Right ventricle myocardium inferior (tissue), 1 donor: ENCODE measurements around the gene RNF4. TPM values are rescaled to one million over a fixed set of nuclear protein-coding genes. Genes with fewer than 3 reads are reported as not detected.
"Not testable (repeated sequence)": the region's sequence is repeated elsewhere in the genome, so short reads cannot be mapped to it uniquely, and the experiment has no call there.

Experiments used
- ATAC-seq: fragments of 200-7000 bp; cut with Tn5 transposase; one replicate; pipeline ENCODE4 v1.9.1; 2020; ENCODE audit warnings: mild to moderate bottlenecking, moderate library complexity
- DNase-seq: peaks from one replicate; pipeline ENCODE4 v3.0.0; 2021; ENCODE audit errors: missing footprints
- intact Hi-C: fragments of 100-400 bp; cut with DNase I; formaldehyde crosslinking; loops from one replicate; pipeline ENCODE4 v1.11.0; 2022
- total RNA-seq: library from RNA; stranded (reverse); fragmentation: NEBNext Ultra II Directional; extraction: Animal tissue kit (Norgen Biotek cat#: 25700); gene quantifications from one replicate; pipeline ENCODE4 v1.2.1, GENCODE V29; 2021
- donor health status: DM: no; HTN: yes; CAD: no; lungs with severe emphysema.

RNF4 gene
- total RNA-seq, 1 donor from 2014 or later = 27.2 TPM

GRCh38 chr4:2507855-2508254 lies 38.9 kb downstream of the RNF4 start:
- ATAC-seq (no peak), DNase-seq (no peak)
- intact Hi-C loops = no loop called here

GRCh38 chr4:2510351-2511259 lies 41.7 kb downstream of the RNF4 start:
- ATAC-seq = no peak
- no peak for DNase-seq
- intact Hi-C loops = no loop called here

- ATAC-seq (no peak), DNase-seq (no peak)
- intact Hi-C loops = no loop called here
Observed at GRCh38 chr4:2511645-2512131, 42.8 kb downstream of the RNF4 start.

GRCh38 chr4:2512396-2513135 lies 43.7 kb downstream of the RNF4 start:
- ATAC-seq = no peak
- intact Hi-C loops = no loop called here
- DNase-seq = no peak

- DNase-seq, intact Hi-C loops, ATAC-seq: not testable (repeated sequence)
Observed at GRCh38 chr4:2514193-2514592, 45.3 kb downstream of the RNF4 start.

- DNase-seq, ATAC-seq, intact Hi-C loops: not testable (repeated sequence)
Observed at GRCh38 chr4:2514944-2515343, 46.0 kb downstream of the RNF4 start.

- peak; percentile 79 for ATAC-seq
- intact Hi-C loops = no loop called here
- no peak for DNase-seq
Observed at GRCh38 chr4:2515830-2516550, 47.1 kb downstream of the RNF4 start.

- DNase-seq (no peak), ATAC-seq (no peak)
- intact Hi-C loops = no loop called here
Observed at GRCh38 chr4:2516635-2517034, 47.7 kb downstream of the RNF4 start.

GRCh38 chr4:2526559-2526958 lies 57.7 kb downstream of the RNF4 start:
- no peak for ATAC-seq
- DNase-seq = no peak
- intact Hi-C loops = no loop called here

- ATAC-seq = no peak
- intact Hi-C loops = loop anchor here (2.0 to 10.0 kb wide), 4 partner anchors 66 to 540 kb away; partner anchors contain the start of genes HTT, HTT-AS and RNF4
- DNase-seq = no peak
Observed at GRCh38 chr4:2534904-2535375, 66.0 kb downstream of the RNF4 start.

- DNase-seq (peak; percentile 80), ATAC-seq (peak; percentile 11)
- intact Hi-C loops = loop anchor here (1.0 to 10.0 kb wide), 6 partner anchors 32 to 539 kb away; partner anchors contain the start of genes HTT, HTT-AS and RNF4
Observed at GRCh38 chr4:2535376-2536192, 66.7 kb downstream of the RNF4 start.

GRCh38 chr4:2536193-2537010 lies 67.5 kb downstream of the RNF4 start, which contains the start of gene FAM193A:
Gene FAM193A (plus strand): TSS chr4:2536647. CDS start chr4:2536916, 269 bp downstream.
- ATAC-seq (peak; percentile 99), DNase-seq (peak; percentile 100)
- intact Hi-C loops = loop anchor here (1.0 to 10.0 kb wide), 5 partner anchors 33 to 538 kb away; partner anchors contain the start of genes HTT and HTT-AS

- DNase-seq (peak; percentile 73), ATAC-seq (no peak)
- intact Hi-C loops = loop anchor here (2.0 to 10.0 kb wide), 4 partner anchors 74 to 538 kb away; partner anchors contain the start of genes HTT and HTT-AS
Observed at GRCh38 chr4:2537011-2537830, 68.3 kb downstream of the RNF4 start.

GRCh38 chr4:2543580-2544191 lies 74.8 kb downstream of the RNF4 start:
- ATAC-seq, intact Hi-C loops, DNase-seq: not testable (repeated sequence)

GRCh38 chr4:2545321-2546013 lies 76.6 kb downstream of the RNF4 start:
- no peak for DNase-seq
- ATAC-seq = no peak
- intact Hi-C loops = no loop called here
